Mesendoderm (in vitro differentiated cells): ENCODE data around the gene TBL2.

Experiments used
- DNase-seq: peaks from one replicate; pipeline ENCODE4 v3.0.0; 2013
- H2AK5ac ChIP-seq: 2 replicates; pipeline ENCODE4 v1.6.1; 2013; ENCODE audit warnings: low read length, inconsistent platforms
- H2BK120ac ChIP-seq: 2 replicates; pipeline ENCODE4 v1.6.1; 2013; ENCODE audit warnings: low read depth, mild to moderate bottlenecking, low read length, moderate library complexity, mixed read lengths
- H2BK15ac ChIP-seq: replicated peaks from 2 replicates; pipeline ENCODE4 v1.6.1; 2013; ENCODE audit warnings: low read depth, mild to moderate bottlenecking, moderate library complexity
- H2BK5ac ChIP-seq: 2 replicates; pipeline ENCODE4 v1.6.1; 2013; ENCODE audit warnings: low read length, inconsistent platforms
- H3K18ac ChIP-seq: 2 replicates; pipeline ENCODE4 v1.6.1; 2013; ENCODE audit warnings: mild to moderate bottlenecking, low read length, mixed read lengths
- H3K23ac ChIP-seq: one replicate; pipeline ENCODE4 v1.6.1; 2013; ENCODE audit warnings: low read length
- H3K27ac ChIP-seq: 2 replicates; pipeline ENCODE4 v1.5.1; 2013; ENCODE audit warnings: low read depth, mild to moderate bottlenecking, inconsistent platforms, low read length, moderate library complexity
- H3K27me3 ChIP-seq: 2 replicates; pipeline ENCODE4 v1.6.1; 2013; ENCODE audit warnings: low read length, control low read depth, mild to moderate bottlenecking, inconsistent platforms; ENCODE audit not compliant: insufficient read depth, poor library complexity
- H3K36me3 ChIP-seq: 2 replicates; pipeline ENCODE4 v1.6.1; 2013; ENCODE audit warnings: low read length, inconsistent platforms; ENCODE audit not compliant: control insufficient read depth, insufficient read depth
- H3K4ac ChIP-seq: one replicate; pipeline ENCODE4 v1.6.1; 2013; ENCODE audit warnings: low read depth, mild to moderate bottlenecking, low read length, moderate library complexity
- H3K4me1 ChIP-seq: 2 replicates; pipeline ENCODE4 v1.6.1; 2013; ENCODE audit warnings: low read depth, low read length, inconsistent platforms; ENCODE audit not compliant: control insufficient read depth
- H3K4me2 ChIP-seq: 2 replicates; pipeline ENCODE4 v1.6.1; 2013; ENCODE audit warnings: low read length
- H3K4me3 ChIP-seq: 2 replicates; pipeline ENCODE4 v1.5.1; 2013; ENCODE audit warnings: mild to moderate bottlenecking, low read length
- H3K56ac ChIP-seq: one replicate; pipeline ENCODE4 v1.6.1; 2013; ENCODE audit warnings: low read length
- H3K79me1 ChIP-seq: 2 replicates; pipeline ENCODE4 v1.6.1; 2013; ENCODE audit warnings: low read length, inconsistent platforms
- H3K79me2 ChIP-seq: 2 replicates; pipeline ENCODE4 v1.6.1; 2013; ENCODE audit warnings: mild to moderate bottlenecking, low read length; ENCODE audit not compliant: control insufficient read depth, insufficient read depth
- H3K9ac ChIP-seq: 2 replicates; pipeline ENCODE4 v1.6.1; 2013; ENCODE audit warnings: low read length, inconsistent platforms
- H4K5ac ChIP-seq: one replicate; pipeline ENCODE4 v1.6.1; 2013; ENCODE audit warnings: low read length
- H4K8ac ChIP-seq: one replicate; pipeline ENCODE4 v1.6.1; 2013; ENCODE audit warnings: low read depth, mild to moderate bottlenecking, control low read depth, low read length, moderate library complexity
- WGBS: extraction: QIAGEN DNeasy Blood & Tissue Kit; methylation state at CpG from one replicate; pipeline ENCODE4 v1.1.7; 2013; ENCODE audit warnings: low lambda C conversion rate, missing lambda C conversion rate; ENCODE audit not compliant: insufficient coverage; ENCODE audit errors: extremely low coverage; 5-methylcytosine and 5-hydroxymethylcytosine counted together

Gene TBL2

DNA sequence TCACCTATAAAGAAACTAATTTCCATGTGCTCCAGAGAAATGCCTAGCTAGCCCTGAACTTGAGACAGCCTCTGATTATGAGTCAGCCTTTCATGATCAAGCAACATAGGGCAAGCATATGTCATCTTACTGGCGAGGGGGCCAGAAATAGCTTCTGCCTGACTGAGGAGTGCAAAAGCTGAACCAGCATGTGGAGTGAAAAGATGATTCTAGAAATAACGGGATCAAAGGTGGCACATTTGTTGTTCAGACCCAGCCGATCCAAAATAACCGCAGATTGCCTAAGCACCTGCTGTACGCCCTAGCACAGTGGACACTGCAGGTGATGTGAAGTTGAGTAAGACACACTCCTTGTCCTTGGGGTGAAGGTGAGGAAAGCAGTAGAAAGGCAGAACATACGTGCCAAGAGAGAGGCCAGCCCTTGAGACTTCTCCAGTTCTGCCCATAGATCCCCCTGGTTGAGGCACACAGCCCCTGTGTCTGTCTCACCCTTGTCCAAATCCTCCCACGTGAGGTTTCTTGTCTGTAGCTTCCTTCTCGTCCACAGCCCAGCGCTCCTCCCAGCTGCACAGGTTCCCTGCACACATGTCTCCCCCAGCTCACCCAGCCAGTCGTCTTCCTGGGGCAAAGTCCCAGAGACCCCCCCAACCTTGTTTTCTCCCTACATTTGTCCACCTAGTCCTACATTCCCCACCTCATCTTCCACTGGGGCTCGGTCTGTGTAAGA is 18.1 kb downstream of the TBL2 start:
- no peak for DNase-seq
- WGBS = no CpG with 5 or more reads among the region's 11 CpGs
- H4K5ac ChIP-seq = no peak overlapping the region

DNA sequence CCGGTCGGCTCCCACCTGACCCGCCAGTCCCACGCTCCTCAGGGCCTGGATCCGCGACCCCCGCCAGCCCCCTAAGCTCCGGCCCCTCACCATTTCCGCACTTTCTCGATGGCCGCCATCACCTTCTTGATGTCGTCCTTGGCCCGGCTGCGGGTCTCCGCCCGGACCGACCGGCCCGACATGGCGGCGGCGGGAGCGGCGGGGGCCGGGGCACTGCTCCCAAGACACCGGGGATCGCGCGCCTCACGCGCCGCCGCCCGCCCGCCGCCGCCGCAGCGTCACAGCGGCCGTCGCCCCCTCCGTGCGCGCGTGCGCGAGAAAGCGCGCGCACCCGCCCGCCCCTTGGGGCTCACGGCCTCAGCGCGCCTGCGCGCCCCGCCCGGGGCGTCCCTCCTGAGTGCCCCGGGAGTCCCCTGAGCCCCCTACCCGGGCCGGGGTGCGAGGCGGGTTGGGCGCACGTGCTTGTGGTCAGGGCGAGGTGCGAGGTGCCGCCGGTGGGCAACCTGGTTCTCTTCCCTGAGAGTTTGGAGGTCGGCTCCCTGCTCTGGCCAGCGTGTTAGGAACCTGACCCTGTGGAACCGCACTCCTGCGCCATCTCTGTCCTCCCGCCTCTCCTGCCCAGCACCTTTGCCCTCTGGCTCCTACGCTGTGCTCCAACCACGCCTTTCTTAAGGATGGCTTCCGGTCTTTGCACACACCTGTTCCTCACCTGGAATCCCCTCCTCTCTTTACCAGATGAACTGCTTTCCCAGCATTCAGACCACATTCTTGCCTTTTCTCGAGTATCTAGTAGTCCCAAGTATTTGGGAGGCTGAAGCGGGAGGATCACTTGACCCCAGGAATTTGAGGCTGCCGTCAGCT is 20.8 kb downstream of the TBL2 start, which contains the start of gene BCL7B:
Gene BCL7B (minus strand): TSS at position 294 of the 861 bp plus-strand sequence. CDS start 112 bp downstream, at position 182.
- Histone ChIP-seq H2BK120ac (no peak within 1 kb of the TSS), H3K27me3 (no peaks in the 10 kb centered on the region), H3K4me3 (peak within 1 kb of the TSS; percentile 72), H3K9ac (peak within 1 kb of the TSS; percentile 98), H4K5ac (no peak within 1 kb of the TSS), H3K36me3 (no peaks in the 10 kb centered on the region), H3K79me1 (peaks cover 12% of the 10 kb centered on the region), H3K4me2 (peak within 1 kb of the TSS; percentile 86), H3K27ac (peak within 1 kb of the TSS; percentile 99), H2BK15ac (no peak within 1 kb of the TSS), H3K79me2 (peaks cover 22% of the 10 kb centered on the region), H4K8ac (peak within 1 kb of the TSS; percentile 99), H3K4ac (peak within 1 kb of the TSS; percentile 95), H2AK5ac (no peak within 1 kb of the TSS), H3K18ac (peak within 1 kb of the TSS; percentile 97), H3K23ac (no peak within 1 kb of the TSS), H3K56ac (peak within 1 kb of the TSS; percentile 99), H3K4me1 (no peaks in the 10 kb centered on the region), H2BK5ac (no peak within 1 kb of the TSS)
- peak; percentile 79 for DNase-seq
- WGBS = no CpG with 5 or more reads among the region's 83 CpGs

More for the DNA sequence above, 18.1 kb downstream of the TBL2 start:
- H3K36me3 ChIP-seq = no peaks in the 10 kb centered on the region
- H3K27ac ChIP-seq = no peak overlapping the region
- no peak overlapping the region for H4K8ac ChIP-seq
- no peaks in the 10 kb centered on the region for H3K4me1 ChIP-seq
- H3K4ac ChIP-seq = no peak overlapping the region
- H3K4me2 ChIP-seq = no peak overlapping the region
- no peak overlapping the region for H2BK120ac ChIP-seq
- no peak overlapping the region for H3K56ac ChIP-seq
- no peak overlapping the region for H3K9ac ChIP-seq
- H3K18ac ChIP-seq = no peak overlapping the region
- H3K27me3 ChIP-seq = no peaks in the 10 kb centered on the region
- no peak overlapping the region for H2AK5ac ChIP-seq
- no peak overlapping the region for H2BK15ac ChIP-seq
- H3K79me1 ChIP-seq = peaks cover 9% of the 10 kb centered on the region
- no peak overlapping the region for H3K4me3 ChIP-seq
- H2BK5ac ChIP-seq = no peak overlapping the region
- H3K23ac ChIP-seq = no peak overlapping the region
- H3K79me2 ChIP-seq = peaks cover 11% of the 10 kb centered on the region

- Histone ChIP-seq H3K4ac (peak overlapping the region; percentile 95), H3K4me3 (peak overlapping the region; percentile 42), H4K5ac (no peak overlapping the region), H3K27me3 (no peaks in the 10 kb centered on the region), H2AK5ac (no peak overlapping the region), H3K23ac (no peak overlapping the region), H3K36me3 (peaks cover 2% of the 10 kb centered on the region), H3K79me1 (peaks cover 12% of the 10 kb centered on the region), H3K18ac (peak overlapping the region; percentile 97), H2BK15ac (no peak overlapping the region), H2BK120ac (no peak overlapping the region), H3K4me2 (peak overlapping the region; percentile 86), H2BK5ac (no peak overlapping the region), H3K4me1 (no peaks in the 10 kb centered on the region), H4K8ac (peak overlapping the region; percentile 99), H3K9ac (peak overlapping the region; percentile 98), H3K27ac (peak overlapping the region; percentile 99), H3K56ac (peak overlapping the region; percentile 99), H3K79me2 (peaks cover 22% of the 10 kb centered on the region)
- peak; percentile 97 for DNase-seq
- WGBS = no CpG with 5 or more reads among the region's 36 CpGs
Measured at GRCh38 chr7:73557108-73557396, 21.3 kb downstream of the TBL2 start.

GRCh38 chr7:73556208-73557107 is 21.9 kb downstream of the TBL2 start:
- Histone ChIP-seq H3K9ac (peak overlapping the region; percentile 73), H3K18ac (no peak overlapping the region), H3K4me1 (no peaks in the 10 kb centered on the region), H2BK120ac (no peak overlapping the region), H3K27ac (peak overlapping the region; percentile 34), H3K4me2 (peak overlapping the region; percentile 86), H3K4ac (no peak overlapping the region), H3K56ac (peak overlapping the region; percentile 89), H3K79me2 (peaks cover 22% of the 10 kb centered on the region), H4K8ac (no peak overlapping the region), H2BK15ac (no peak overlapping the region), H3K36me3 (peaks cover 3% of the 10 kb centered on the region), H3K4me3 (peak overlapping the region; percentile 42), H3K79me1 (peaks cover 12% of the 10 kb centered on the region), H2BK5ac (no peak overlapping the region), H2AK5ac (no peak overlapping the region), H4K5ac (no peak overlapping the region), H3K27me3 (no peaks in the 10 kb centered on the region), H3K23ac (no peak overlapping the region)
- no CpG with 5 or more reads among the region's 28 CpGs for WGBS
- DNase-seq = no peak

GRCh38 chr7:73555411-73555982 is 22.9 kb downstream of the TBL2 start:
- H3K36me3 ChIP-seq = peaks cover 3% of the 10 kb centered on the region
- H3K27me3 ChIP-seq = no peaks in the 10 kb centered on the region
- H3K56ac ChIP-seq = no peak overlapping the region
- no peak overlapping the region for H4K5ac ChIP-seq
- no peak overlapping the region for H3K4ac ChIP-seq
- no peak overlapping the region for H3K23ac ChIP-seq
- peaks cover 22% of the 10 kb centered on the region for H3K79me2 ChIP-seq
- H3K79me1 ChIP-seq = peaks cover 12% of the 10 kb centered on the region
- no peak overlapping the region for H2BK5ac ChIP-seq
- H3K9ac ChIP-seq = no peak overlapping the region
- WGBS = no CpG with 5 or more reads among the region's 6 CpGs
- H3K4me2 ChIP-seq = no peak overlapping the region
- no peak overlapping the region for H4K8ac ChIP-seq
- H3K27ac ChIP-seq = no peak overlapping the region
- no peaks in the 10 kb centered on the region for H3K4me1 ChIP-seq
- H2BK120ac ChIP-seq = no peak overlapping the region
- no peak overlapping the region for H3K4me3 ChIP-seq
- H3K18ac ChIP-seq = no peak overlapping the region
- no peak for DNase-seq
- H2BK15ac ChIP-seq = no peak overlapping the region
- H2AK5ac ChIP-seq = no peak overlapping the region
